NB4 (cell line): ENCODE data around the gene KSR1.

Experiments used
- POLR2A ChIP-seq: IDR thresholded peaks from 2 replicates; pipeline ENCODE4 v1.6.1; 2011; ENCODE audit warnings: mild to moderate bottlenecking; ENCODE audit not compliant: insufficient read length; ENCODE audit errors: extremely low read depth
- TF ChIP-seq, protein P1 (sequence below): IDR thresholded peaks from one replicate; pipeline ENCODE4 v1.5.1; 2012; ENCODE audit warnings: low read depth, low read length

- TF ChIP-seq, protein P1, sequence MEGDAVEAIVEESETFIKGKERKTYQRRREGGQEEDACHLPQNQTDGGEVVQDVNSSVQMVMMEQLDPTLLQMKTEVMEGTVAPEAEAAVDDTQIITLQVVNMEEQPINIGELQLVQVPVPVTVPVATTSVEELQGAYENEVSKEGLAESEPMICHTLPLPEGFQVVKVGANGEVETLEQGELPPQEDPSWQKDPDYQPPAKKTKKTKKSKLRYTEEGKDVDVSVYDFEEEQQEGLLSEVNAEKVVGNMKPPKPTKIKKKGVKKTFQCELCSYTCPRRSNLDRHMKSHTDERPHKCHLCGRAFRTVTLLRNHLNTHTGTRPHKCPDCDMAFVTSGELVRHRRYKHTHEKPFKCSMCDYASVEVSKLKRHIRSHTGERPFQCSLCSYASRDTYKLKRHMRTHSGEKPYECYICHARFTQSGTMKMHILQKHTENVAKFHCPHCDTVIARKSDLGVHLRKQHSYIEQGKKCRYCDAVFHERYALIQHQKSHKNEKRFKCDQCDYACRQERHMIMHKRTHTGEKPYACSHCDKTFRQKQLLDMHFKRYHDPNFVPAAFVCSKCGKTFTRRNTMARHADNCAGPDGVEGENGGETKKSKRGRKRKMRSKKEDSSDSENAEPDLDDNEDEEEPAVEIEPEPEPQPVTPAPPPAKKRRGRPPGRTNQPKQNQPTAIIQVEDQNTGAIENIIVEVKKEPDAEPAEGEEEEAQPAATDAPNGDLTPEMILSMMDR = peak; percentile 97
- no peak for TF ChIP-seq POLR2A
These were observed 146.6 kb downstream of the KSR1 start for GRCh38 chr17:27602721-27603420.
